Mesendoderm (in vitro differentiated cells): ENCODE measurements around the gene PIK3CD.

Source experiments
- DNase-seq: peaks from one replicate; pipeline ENCODE4 v3.0.0; 2013
- H2AK5ac ChIP-seq: 2 replicates; pipeline ENCODE4 v1.6.1; 2013; ENCODE audit warnings: low read length, inconsistent platforms
- H2BK120ac ChIP-seq: 2 replicates; pipeline ENCODE4 v1.6.1; 2013; ENCODE audit warnings: low read depth, mild to moderate bottlenecking, low read length, moderate library complexity, mixed read lengths
- H2BK15ac ChIP-seq: replicated peaks from 2 replicates; pipeline ENCODE4 v1.6.1; 2013; ENCODE audit warnings: low read depth, mild to moderate bottlenecking, moderate library complexity
- H2BK5ac ChIP-seq: 2 replicates; pipeline ENCODE4 v1.6.1; 2013; ENCODE audit warnings: low read length, inconsistent platforms
- H3K18ac ChIP-seq: 2 replicates; pipeline ENCODE4 v1.6.1; 2013; ENCODE audit warnings: mild to moderate bottlenecking, low read length, mixed read lengths
- H3K23ac ChIP-seq: one replicate; pipeline ENCODE4 v1.6.1; 2013; ENCODE audit warnings: low read length
- H3K27ac ChIP-seq: 2 replicates; pipeline ENCODE4 v1.5.1; 2013; ENCODE audit warnings: low read depth, mild to moderate bottlenecking, inconsistent platforms, low read length, moderate library complexity
- H3K27me3 ChIP-seq: 2 replicates; pipeline ENCODE4 v1.6.1; 2013; ENCODE audit warnings: low read length, control low read depth, mild to moderate bottlenecking, inconsistent platforms; ENCODE audit not compliant: insufficient read depth, poor library complexity
- H3K36me3 ChIP-seq: 2 replicates; pipeline ENCODE4 v1.6.1; 2013; ENCODE audit warnings: low read length, inconsistent platforms; ENCODE audit not compliant: control insufficient read depth, insufficient read depth
- H3K4ac ChIP-seq: one replicate; pipeline ENCODE4 v1.6.1; 2013; ENCODE audit warnings: low read depth, mild to moderate bottlenecking, low read length, moderate library complexity
- H3K4me1 ChIP-seq: 2 replicates; pipeline ENCODE4 v1.6.1; 2013; ENCODE audit warnings: low read depth, low read length, inconsistent platforms; ENCODE audit not compliant: control insufficient read depth
- H3K4me2 ChIP-seq: 2 replicates; pipeline ENCODE4 v1.6.1; 2013; ENCODE audit warnings: low read length
- H3K4me3 ChIP-seq: 2 replicates; pipeline ENCODE4 v1.5.1; 2013; ENCODE audit warnings: mild to moderate bottlenecking, low read length
- H3K56ac ChIP-seq: one replicate; pipeline ENCODE4 v1.6.1; 2013; ENCODE audit warnings: low read length
- H3K79me1 ChIP-seq: 2 replicates; pipeline ENCODE4 v1.6.1; 2013; ENCODE audit warnings: low read length, inconsistent platforms
- H3K79me2 ChIP-seq: 2 replicates; pipeline ENCODE4 v1.6.1; 2013; ENCODE audit warnings: mild to moderate bottlenecking, low read length; ENCODE audit not compliant: control insufficient read depth, insufficient read depth
- H3K9ac ChIP-seq: 2 replicates; pipeline ENCODE4 v1.6.1; 2013; ENCODE audit warnings: low read length, inconsistent platforms
- H4K5ac ChIP-seq: one replicate; pipeline ENCODE4 v1.6.1; 2013; ENCODE audit warnings: low read length
- H4K8ac ChIP-seq: one replicate; pipeline ENCODE4 v1.6.1; 2013; ENCODE audit warnings: low read depth, mild to moderate bottlenecking, control low read depth, low read length, moderate library complexity
- WGBS: extraction: QIAGEN DNeasy Blood & Tissue Kit; methylation state at CpG from one replicate; pipeline ENCODE4 v1.1.7; 2013; ENCODE audit warnings: low lambda C conversion rate, missing lambda C conversion rate; ENCODE audit not compliant: insufficient coverage; ENCODE audit errors: extremely low coverage; 5-methylcytosine and 5-hydroxymethylcytosine counted together

The PIK3CD gene

DNA sequence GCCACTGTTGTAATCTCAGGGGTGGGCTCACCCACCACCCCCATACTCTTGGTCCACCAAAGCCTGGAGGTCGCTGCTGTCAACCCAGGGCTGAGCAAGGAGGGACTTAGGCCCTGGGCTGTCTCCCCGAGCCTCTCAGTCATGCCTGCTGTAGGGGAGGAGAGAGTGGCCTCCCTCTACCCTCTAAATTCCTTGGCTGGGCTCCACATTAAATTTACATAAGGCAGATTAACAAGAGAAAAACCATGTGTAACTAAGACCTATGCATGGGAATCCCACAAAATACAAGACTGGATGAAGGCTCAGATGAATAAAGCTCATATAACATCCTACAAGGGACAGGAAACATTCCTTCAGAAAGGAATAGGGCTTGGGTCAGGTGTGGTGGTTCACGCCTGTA lies 1.8 kb upstream of the PIK3CD start:
- Histone ChIP-seq H3K23ac (no peak overlapping the region), H2AK5ac (no peak overlapping the region), H3K4me3 (no peak overlapping the region), H3K27me3 (peaks cover 19% of the 10 kb centered on the region), H3K9ac (no peak overlapping the region), H2BK15ac (no peak overlapping the region), H2BK5ac (no peak overlapping the region), H3K4me2 (no peak overlapping the region), H4K8ac (no peak overlapping the region), H2BK120ac (no peak overlapping the region), H3K4ac (no peak overlapping the region), H3K56ac (no peak overlapping the region), H3K4me1 (no peaks in the 10 kb centered on the region), H3K27ac (no peak overlapping the region), H3K79me2 (no peaks in the 10 kb centered on the region), H3K36me3 (no peaks in the 10 kb centered on the region), H3K79me1 (no peaks in the 10 kb centered on the region), H3K18ac (no peak overlapping the region), H4K5ac (no peak overlapping the region)
- DNase-seq, result no peak
- WGBS, result no CpG with 5 or more reads among the region's 3 CpGs

DNA sequence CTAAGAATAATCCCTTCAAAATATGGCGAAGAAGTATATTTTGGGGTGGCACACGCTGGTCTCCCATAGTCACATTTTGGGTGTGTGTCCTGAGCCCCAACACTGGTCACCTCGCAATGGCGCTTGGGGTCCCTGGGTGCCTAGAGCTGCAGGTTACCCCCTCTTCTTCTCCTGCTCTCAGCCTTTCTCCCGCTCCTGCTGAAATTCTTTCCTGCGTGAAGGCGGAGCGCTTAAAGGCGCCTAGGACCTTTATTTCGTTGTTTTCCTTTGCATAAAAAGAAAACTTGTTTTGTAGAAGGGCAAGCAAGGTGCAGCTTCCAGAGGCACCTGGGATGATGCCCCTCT lies 339 bp upstream of the PIK3CD start:
- H3K23ac ChIP-seq, result no peak overlapping the region
- no peak for DNase-seq
- no peak overlapping the region for H3K9ac ChIP-seq
- no peak overlapping the region for H2AK5ac ChIP-seq
- no peak overlapping the region for H3K4me2 ChIP-seq
- no peaks in the 10 kb centered on the region for H3K4me1 ChIP-seq
- H3K56ac ChIP-seq, result no peak overlapping the region
- no peak overlapping the region for H3K4ac ChIP-seq
- H2BK5ac ChIP-seq, result no peak overlapping the region
- H3K27ac ChIP-seq, result no peak overlapping the region
- no peaks in the 10 kb centered on the region for H3K36me3 ChIP-seq
- H3K79me2 ChIP-seq, result no peaks in the 10 kb centered on the region
- no peak overlapping the region for H4K8ac ChIP-seq
- H3K4me3 ChIP-seq, result no peak overlapping the region
- no peak overlapping the region for H4K5ac ChIP-seq
- WGBS, result no CpG with 5 or more reads among the region's 10 CpGs
- no peaks in the 10 kb centered on the region for H3K79me1 ChIP-seq
- no peak overlapping the region for H2BK120ac ChIP-seq
- H3K27me3 ChIP-seq, result peaks cover 19% of the 10 kb centered on the region
- no peak overlapping the region for H2BK15ac ChIP-seq
- no peak overlapping the region for H3K18ac ChIP-seq

DNA sequence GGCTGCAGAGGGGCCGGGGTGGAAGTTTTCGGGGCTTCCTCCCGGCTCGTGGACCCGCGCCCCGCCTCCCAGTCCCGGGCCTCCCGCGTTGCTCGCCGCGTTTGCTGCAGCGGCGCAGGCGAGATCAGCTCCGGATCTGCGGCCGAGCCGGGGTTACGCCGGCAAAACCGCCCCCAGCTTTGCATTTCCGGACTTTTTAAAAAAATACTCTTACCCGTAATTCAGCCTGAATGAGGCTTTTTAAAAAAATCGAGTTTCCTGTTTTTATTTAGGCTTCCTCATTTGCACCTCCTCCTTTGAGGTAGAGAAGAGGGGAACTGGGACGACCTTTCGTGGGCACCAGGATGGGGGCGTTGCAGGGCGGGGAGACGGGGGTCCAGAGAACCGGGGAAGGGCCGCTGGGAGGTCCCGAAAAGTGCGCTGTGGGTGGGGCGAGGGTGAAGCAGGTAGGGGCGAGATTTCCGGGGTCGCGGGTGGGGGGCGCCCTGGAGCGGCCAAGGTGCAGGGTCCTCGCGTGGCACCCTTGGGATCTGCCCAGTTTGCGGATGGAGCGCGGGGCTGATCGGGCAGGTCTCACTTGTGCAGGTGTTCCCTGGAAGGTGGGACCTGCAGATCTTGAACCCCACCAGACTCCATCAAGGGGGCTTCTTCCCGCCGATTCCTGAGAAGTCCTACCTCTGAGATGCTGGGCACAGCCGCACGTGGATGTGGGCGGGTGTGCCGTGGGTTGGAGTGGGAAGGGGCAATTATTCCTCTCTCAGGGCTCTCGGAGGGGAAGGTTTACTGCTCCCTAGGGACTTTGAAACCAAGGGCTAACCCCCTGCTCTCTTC lies 1.1 kb downstream of the PIK3CD start:
- no peaks in the 10 kb centered on the region for H3K79me1 ChIP-seq
- DNase-seq, result peak; percentile 13
- H3K56ac ChIP-seq, result peak overlapping the region; percentile 49
- no peak overlapping the region for H3K27ac ChIP-seq
- H3K36me3 ChIP-seq, result no peaks in the 10 kb centered on the region
- H3K4me1 ChIP-seq, result no peaks in the 10 kb centered on the region
- no CpG with 5 or more reads among the region's 55 CpGs for WGBS
- H4K5ac ChIP-seq, result no peak overlapping the region
- H4K8ac ChIP-seq, result no peak overlapping the region
- peak overlapping the region; percentile 81 for H3K4me2 ChIP-seq
- no peak overlapping the region for H3K4me3 ChIP-seq
- H3K23ac ChIP-seq, result no peak overlapping the region
- H2BK120ac ChIP-seq, result no peak overlapping the region
- no peak overlapping the region for H3K18ac ChIP-seq
- no peak overlapping the region for H2BK15ac ChIP-seq
- peak overlapping the region; percentile 34 for H3K9ac ChIP-seq
- peaks cover 19% of the 10 kb centered on the region for H3K27me3 ChIP-seq
- H3K4ac ChIP-seq, result no peak overlapping the region
- no peak overlapping the region for H2AK5ac ChIP-seq
- H3K79me2 ChIP-seq, result no peaks in the 10 kb centered on the region
- no peak overlapping the region for H2BK5ac ChIP-seq

DNA sequence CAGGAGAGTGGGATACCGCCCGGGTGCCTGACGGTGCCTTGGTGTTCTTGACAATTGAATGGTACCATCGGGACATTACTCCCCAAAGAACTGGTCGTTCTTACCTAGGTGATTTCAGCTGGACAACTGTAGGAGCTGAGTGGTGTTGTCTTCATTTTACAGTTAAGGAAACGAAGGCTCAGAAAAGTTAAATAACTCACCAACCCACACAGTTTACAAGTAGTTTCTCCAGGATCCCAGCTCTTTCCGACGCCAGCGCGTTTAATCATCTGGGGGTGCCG lies 1.6 kb downstream of the PIK3CD start:
- DNase-seq, result no peak
- Histone ChIP-seq H3K36me3 (no peaks in the 10 kb centered on the region), H3K4ac (no peak overlapping the region), H3K4me1 (no peaks in the 10 kb centered on the region), H3K27me3 (peaks cover 19% of the 10 kb centered on the region), H4K8ac (no peak overlapping the region), H3K27ac (no peak overlapping the region), H2BK5ac (no peak overlapping the region), H3K18ac (no peak overlapping the region), H3K23ac (no peak overlapping the region), H3K56ac (no peak overlapping the region), H4K5ac (no peak overlapping the region), H3K79me1 (no peaks in the 10 kb centered on the region), H2BK15ac (no peak overlapping the region), H3K4me2 (no peak overlapping the region), H3K9ac (no peak overlapping the region), H3K79me2 (no peaks in the 10 kb centered on the region), H3K4me3 (no peak overlapping the region), H2BK120ac (no peak overlapping the region), H2AK5ac (no peak overlapping the region)
- no CpG with 5 or more reads among the region's 11 CpGs for whole genome bisulfite sequencing

DNA sequence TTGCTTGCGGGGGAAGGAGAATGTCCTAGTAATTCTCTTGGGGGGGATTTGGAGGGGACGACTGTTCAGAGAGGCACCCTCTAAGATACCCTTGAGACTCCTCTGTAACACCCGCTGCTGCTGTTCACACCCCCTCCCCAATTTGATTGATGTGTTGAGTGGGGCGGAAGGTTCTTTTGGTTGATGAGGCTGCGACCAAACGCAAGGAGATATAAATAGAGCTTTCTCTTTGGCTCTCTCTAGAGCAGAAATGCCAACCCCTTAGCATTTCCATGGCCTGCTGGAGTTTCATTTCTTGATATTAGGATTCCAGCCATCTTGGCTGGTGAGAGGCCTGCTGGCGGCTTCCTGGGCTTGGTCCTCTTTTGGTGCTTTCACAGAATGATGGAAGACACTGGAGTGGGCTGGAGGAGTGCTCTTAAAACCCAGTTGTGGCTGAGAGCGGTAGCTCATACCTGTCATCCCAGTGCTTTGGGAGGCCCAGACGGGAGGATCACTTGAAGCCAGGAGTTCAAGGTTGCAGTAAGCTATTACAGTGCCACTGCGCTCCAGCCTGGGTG lies 2.0 kb downstream of the PIK3CD start:
- Histone ChIP-seq H4K5ac (no peak overlapping the region), H3K27ac (no peak overlapping the region), H3K4me2 (no peak overlapping the region), H3K79me2 (no peaks in the 10 kb centered on the region), H3K36me3 (no peaks in the 10 kb centered on the region), H3K4me3 (no peak overlapping the region), H3K4ac (no peak overlapping the region), H2BK5ac (no peak overlapping the region), H2BK15ac (no peak overlapping the region), H2AK5ac (no peak overlapping the region), H3K79me1 (no peaks in the 10 kb centered on the region), H3K9ac (no peak overlapping the region), H3K27me3 (peaks cover 19% of the 10 kb centered on the region), H3K18ac (no peak overlapping the region), H3K23ac (no peak overlapping the region), H3K4me1 (no peaks in the 10 kb centered on the region), H2BK120ac (no peak overlapping the region), H4K8ac (no peak overlapping the region), H3K56ac (no peak overlapping the region)
- WGBS, result no CpG with 5 or more reads among the region's 10 CpGs
- no peak for DNase-seq
